NCI-H1417 (cell line): ENCODE measurements around the gene TLX2.
"Not testable (repeated sequence)": the region's sequence is repeated elsewhere in the genome, so short reads cannot be mapped to it uniquely, and the experiment has no call there.

ENCODE experiments used
- DNase-seq, 3 experiments: peaks; one replicate each; lab custom pipeline; 2025; lab: John Stamatoyannopoulos, UW

Gene TLX2

DNA sequence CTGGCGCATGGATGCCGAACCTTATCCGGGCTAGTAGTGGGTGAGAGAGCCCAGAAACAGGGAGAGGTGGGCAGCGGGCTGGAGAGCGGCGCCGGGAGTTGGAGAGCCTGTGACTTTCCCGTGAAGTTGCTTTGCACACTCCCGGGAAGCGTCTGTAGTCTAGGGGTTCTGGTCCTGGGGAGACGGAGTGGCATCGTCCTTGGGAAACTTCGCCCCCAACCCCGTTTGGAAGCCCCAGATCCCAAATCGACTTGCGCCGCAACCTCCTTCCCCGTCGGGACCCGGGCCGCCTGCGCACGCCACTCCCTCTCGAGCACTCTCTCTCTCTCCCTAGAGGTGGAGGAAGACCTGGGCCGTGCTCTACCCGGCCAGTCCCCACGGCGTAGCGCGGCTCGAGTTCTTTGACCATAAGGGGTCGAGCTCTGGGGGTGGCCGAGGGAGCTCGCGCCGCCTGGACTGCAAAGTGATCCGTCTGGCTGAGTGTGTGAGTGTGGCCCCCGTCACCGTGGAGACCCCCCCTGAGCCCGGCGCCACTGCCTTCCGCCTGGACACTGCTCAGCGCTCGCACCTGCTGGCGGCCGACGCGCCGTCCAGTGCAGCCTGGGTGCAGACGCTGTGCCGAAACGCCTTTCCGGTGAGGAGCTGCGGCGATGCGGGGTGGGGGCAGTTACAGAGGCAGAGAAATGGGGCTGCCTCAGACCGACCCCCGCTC, 40.7 kb downstream of the TLX2 start:
- no peak for DNase-seq

- DNase-seq, result no peak
Observed at GRCh38 chr2:74555610-74556103, 41.4 kb downstream of the TLX2 start.

- DNase-seq, result no peak
Observed at GRCh38 chr2:74556159-74556558, 41.9 kb downstream of the TLX2 start.

DNA sequence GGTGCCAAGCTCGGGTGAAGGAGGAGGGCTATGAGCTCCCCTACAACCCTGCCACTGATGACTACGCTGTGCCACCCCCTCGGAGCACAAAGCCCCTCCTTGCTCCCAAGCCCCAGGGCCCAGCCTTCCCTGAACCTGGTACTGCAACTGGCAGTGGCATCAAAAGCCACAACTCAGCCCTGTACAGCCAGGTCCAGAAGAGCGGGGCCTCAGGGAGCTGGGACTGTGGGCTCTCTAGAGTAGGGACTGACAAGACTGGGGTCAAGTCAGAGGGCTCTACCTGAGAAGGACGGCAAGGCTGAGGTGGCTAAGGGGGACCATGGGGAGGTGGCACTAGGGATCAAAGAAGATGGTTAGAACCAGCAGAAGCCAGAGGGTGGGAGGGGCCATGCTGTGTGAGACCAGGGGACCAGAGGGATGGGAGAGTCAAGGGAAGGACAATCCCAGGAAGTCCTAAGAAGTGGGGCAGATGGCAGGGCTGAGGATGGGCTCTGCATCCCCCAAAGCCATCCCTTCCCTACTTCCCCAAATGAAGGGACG, 42.7 kb downstream of the TLX2 start:
- DNase-seq, result no peak

DNA sequence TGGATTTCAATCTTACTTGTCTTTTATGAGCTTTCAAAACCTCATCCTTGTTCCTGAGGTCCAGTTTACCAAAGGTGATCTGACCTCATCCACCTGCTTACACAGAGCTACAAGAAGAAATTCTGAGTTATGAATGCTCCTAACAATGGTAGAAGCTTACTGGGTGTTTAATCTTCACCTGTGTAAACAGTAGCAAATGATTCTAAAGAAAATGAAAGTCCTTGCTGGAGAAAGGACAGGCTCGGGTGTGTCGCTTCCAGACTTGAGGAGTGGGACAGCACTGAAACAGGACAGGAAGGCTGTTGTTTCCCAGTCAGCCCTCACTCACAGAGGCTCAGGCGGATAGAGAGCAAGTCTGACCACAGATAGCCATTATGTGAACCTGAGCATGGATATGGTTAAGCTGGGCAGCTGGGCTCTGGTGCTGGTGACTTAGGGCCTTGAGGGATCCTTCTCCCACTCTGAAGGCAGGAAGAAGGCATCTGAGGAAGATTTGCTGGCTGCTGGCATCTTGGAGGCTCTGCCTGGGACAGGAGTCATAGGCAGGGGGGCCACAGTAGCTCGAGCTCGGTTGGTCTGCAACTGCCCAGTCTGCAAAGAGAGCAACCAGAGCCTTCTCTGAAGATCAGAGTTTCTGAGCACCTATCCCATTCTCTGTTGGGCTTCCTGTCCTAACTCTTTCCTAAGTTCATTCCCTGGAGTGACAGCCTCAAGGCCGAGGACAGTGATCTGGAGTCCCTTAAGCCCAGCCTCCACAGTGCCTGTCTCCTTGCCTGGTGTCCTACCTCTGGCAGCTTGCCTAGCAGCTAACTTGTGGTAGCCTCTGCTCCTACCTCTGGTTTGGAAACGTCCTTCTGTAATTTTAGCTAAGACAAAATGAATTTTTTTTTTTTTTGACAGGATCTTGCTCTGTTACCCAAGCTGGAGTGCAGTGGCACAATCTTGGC, 44.3 kb downstream of the TLX2 start:
- peak in 1 of 3 experiments; percentile 57 for DNase-seq

GRCh38 chr2:74559912-74560311, 45.7 kb downstream of the TLX2 start:
- DNase-seq, result peak in 2 of 3 experiments; percentile 49 to 80

DNA sequence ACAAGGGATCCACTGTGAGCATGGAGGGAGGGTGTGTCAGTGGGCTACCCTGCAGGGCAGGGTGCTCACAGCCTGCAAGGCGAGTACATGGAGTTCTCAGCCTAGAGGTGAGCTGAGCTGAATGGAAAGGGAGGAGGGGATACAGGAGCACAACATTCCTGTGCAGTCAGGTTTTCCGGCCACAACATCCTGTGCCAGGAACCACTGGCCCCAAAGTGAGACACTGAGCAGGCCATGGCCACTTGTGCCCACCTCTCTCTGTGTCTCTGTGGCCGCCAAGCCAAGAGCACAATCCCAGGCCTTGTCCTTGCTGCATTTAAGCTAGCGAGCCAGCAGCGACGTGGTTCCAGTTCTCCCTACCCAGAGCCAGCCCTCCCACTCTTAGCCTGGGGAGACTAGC, 46.3 kb downstream of the TLX2 start:
- DNase-seq, result no peak

DNA sequence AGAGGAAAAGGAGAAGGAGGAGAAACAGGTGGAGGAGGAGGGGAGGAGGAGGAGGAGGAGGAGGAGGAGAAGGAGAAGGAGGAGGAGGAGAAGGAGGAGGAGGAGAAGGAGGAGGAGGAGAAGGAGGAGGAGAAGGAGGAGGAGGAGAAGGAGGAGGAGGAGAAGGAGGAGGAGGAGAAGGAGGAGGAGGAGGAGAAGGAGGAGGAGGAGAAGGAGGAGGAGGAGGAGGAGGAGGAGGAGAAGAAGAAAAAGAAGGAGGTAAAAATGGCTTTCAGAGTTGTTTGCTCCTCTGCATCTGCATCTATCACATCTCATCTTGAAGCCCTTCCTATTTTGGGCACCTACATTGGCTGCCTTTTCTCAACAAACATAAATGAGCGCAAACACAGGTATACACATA, 46.8 kb downstream of the TLX2 start:
- DNase-seq, result not testable (repeated sequence)

- no peak for DNase-seq
Observed at GRCh38 chr2:74562126-74562775, 48.0 kb downstream of the TLX2 start.

DNA sequence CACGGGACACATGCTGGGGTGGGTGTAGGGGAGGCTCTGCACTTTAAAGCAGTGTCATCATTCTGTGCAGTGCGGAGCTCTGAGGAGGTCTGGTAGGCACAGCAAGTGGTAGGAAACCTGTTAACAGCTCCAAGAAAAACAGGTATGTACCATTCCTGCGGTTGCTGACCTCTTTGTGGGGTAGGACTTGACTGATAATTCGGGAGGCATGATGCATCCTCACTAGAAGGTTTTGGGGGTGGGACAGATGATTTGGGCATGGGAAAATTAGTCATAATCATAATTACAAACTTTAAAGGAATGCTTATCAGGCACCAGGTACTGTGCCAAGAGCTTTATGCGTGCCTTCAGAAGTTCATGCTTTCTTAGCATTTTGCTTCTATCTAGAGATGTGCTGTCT, 50.0 kb downstream of the TLX2 start:
- DNase-seq, result no peak

- no peak for DNase-seq
Observed at GRCh38 chr2:74566076-74566753, 52.0 kb downstream of the TLX2 start.

DNA sequence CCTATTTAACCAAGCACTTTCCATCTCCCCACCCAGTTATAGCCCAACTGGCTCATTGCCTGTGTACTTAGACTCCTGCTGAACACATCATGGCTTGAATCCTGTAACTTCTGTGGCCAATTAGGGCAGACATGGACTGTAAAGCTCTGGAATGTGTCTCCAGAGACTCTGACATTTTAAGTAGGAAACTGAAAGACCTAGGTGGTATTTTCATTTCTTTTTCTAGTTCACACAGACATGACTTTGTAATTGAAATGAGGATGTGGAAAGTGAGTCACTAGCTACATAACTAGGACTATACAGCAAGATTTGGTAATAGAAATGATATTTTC, 52.5 kb downstream of the TLX2 start:
- DNase-seq, result no peak
